ENCODE data around the gene GRP.
"Not testable (repeated sequence)": the region's sequence is repeated elsewhere in the genome, so short reads cannot be mapped to it uniquely, and the experiment has no call there.

GRP gene

DNA sequence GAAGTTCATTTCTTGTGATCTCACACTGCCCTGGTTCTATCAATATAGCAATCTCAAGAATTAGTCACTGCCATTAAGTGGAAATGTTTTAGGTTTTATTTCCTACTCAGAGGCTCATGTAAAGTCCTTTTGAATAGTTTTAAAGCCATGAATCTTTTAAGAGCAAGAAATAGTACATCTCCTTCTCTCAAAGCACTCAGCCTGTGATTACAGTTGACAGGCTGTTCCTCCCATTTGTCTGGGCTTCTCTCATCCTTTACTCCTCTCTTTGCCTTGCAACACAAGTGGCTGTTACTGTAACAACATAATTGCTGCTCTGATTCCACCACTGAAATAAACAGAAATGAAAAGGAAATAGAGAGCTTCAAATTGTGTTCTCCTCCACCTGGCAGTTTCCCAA is 18.4 kb downstream of the GRP start:
- Mint-ChIP-seq H3K27ac (no peak overlapping the region), H3K36me3 (peaks cover 2% of the 10 kb centered on the region), H3K9me3 (peaks cover 8% of the 10 kb centered on the region), H3K4me3 (no peak overlapping the region), H3K27me3 (peaks cover 13% of the 10 kb centered on the region), H3K4me1 (no peaks in the 10 kb centered on the region)
- ATAC-seq (ENCODE audit: low read depth) (no peak), DNase-seq (ENCODE audit: low spot score in 2 of 2) (no peak)

DNA sequence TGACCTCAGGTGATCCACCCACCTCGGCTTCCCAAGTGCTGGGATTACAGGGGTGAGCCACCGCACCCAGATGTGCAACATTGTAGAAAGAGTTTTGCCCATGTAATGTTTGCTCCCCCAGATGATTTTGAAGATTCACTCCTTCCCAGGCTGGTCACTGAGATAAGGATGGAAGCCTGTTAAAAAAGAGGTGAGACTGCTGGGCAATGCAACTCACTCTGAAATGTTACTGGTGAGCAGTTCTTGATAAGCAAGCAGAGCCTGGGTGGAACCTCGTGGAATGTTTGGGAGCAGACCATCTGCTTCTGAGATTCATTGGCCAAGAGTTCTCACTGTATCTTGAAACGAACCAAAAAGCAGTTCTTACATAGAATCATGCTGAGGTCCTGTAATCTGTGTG is 19.7 kb downstream of the GRP start:
- no peak for DNase-seq (ENCODE audit: low spot score in 2 of 2)

DNA sequence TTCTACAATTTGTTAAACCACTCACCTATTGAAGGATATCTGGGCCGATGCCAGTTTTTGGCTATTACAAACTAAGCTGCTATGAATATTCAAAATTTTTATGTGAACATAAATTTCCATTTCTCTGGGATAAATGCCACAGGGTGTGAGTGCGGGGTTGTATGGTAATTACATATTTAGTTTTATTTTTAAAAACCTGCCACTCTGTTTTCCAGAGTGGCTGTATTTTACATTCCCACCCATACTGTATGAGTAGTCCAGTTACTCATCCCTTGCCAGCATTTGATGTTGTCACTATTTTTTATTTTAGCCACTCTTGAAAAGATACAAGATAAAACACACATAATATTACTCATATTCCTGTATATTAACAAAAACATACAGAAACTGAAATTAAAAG is 22.9 kb downstream of the GRP start:
- Mint-ChIP-seq H3K27ac (no peak overlapping the region), H3K27me3 (peaks cover 21% of the 10 kb centered on the region), H3K9me3 (peaks cover 6% of the 10 kb centered on the region), H3K4me3 (no peak overlapping the region), H3K4me1 (no peaks in the 10 kb centered on the region), H3K36me3 (no peaks in the 10 kb centered on the region)
- ATAC-seq (ENCODE audit: low read depth) (no peak), DNase-seq (ENCODE audit: low spot score in 2 of 2) (no peak)

More for the DNA sequence above, 19.7 kb downstream of the GRP start:
- Mint-ChIP-seq H3K4me3 (no peak overlapping the region), H3K9me3 (peaks cover 8% of the 10 kb centered on the region), H3K27me3 (peaks cover 15% of the 10 kb centered on the region), H3K27ac (no peak overlapping the region), H3K36me3 (peaks cover 2% of the 10 kb centered on the region), H3K4me1 (no peaks in the 10 kb centered on the region)
- no peak for ATAC-seq (ENCODE audit: low read depth)

DNA sequence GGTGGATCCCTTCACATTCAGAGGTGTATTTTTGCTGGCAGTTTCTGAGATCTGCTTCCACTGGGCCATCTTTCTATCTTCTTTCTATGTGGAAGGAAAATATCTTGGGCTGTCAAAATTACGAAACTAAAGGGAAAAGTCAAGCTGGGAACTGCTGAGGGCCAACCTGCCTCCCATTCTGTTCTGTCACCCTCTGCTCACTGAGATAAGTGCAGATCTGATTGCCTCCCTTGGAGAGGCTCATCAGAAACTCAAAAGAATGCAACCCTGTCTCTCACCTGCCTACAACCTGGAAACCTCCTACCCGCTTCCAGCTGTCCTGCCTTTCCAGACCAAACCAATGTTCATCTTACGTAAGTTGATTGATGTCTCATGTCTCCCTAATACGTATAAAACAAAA is 26.8 kb downstream of the GRP start:
- Mint-ChIP-seq H3K27ac (no peak overlapping the region), H3K9me3 (peaks cover 1% of the 10 kb centered on the region), H3K27me3 (peaks cover 18% of the 10 kb centered on the region), H3K4me3 (no peak overlapping the region), H3K36me3 (no peaks in the 10 kb centered on the region), H3K4me1 (no peaks in the 10 kb centered on the region)
- DNase-seq (ENCODE audit: low spot score in 2 of 2) (no peak), ATAC-seq (ENCODE audit: low read depth) (no peak)

DNA sequence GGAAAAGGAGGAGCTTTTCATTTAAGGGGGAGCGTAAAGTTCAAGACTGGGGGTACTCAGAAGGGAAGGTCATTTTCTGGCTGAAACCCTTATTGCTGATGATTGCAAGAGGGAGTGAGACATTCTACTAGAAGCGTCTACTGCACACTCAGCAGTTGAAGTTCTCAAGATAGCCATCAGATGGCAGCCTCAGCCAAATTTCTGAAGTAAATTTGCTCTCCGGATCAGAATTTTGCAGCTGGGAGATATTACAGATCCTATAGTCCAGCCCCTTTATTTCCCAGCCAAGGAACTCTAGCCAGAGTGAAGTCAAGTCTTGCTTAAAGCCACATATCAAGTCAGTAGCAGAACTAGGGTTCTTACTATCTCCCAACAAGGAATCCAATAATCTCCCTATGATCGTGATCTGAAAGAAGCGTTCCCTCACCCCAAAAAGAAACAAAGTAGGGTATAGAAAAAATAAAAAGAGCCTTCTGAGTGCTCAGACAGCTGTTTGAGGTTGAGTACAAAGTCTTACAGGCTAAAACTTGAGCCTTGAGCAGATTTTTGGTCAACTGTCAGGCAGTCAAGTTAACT is 29.3 kb downstream of the GRP start:
- no peak for ATAC-seq (ENCODE audit: low read depth)
- no peak overlapping the region for H3K27ac Mint-ChIP-seq
- H3K4me3 Mint-ChIP-seq: no peak overlapping the region
- peaks cover 20% of the 10 kb centered on the region for H3K27me3 Mint-ChIP-seq
- no peaks in the 10 kb centered on the region for H3K9me3 Mint-ChIP-seq
- DNase-seq (ENCODE audit: low spot score in 2 of 2): no peak
- H3K36me3 Mint-ChIP-seq: no peaks in the 10 kb centered on the region
- H3K4me1 Mint-ChIP-seq: no peaks in the 10 kb centered on the region

DNA sequence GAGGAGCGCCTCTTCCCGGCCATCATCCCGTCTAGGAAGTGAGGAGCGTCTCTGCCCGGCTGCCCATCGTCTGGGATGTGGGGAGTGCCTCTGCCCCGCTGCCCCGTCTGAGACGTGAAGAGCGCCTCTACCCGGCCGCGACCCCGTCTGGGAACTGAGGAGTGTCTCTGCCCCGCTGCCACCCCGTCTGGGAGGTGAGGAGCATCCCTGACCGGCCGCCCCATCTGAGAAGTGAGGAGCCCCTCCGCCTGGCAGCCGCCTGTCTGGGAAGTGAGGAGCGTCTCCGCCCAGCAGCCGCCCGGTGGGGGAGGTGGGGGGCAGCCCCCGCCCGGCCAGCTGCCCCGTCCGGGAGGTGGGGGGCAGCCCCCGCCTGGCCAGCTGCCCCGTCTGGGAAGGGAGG is 35.5 kb downstream of the GRP start:
- not testable (repeated sequence) for H3K4me1 Mint-ChIP-seq; H3K4me3 Mint-ChIP-seq; DNase-seq (ENCODE audit: low spot score in 2 of 2); H3K36me3 Mint-ChIP-seq; H3K27ac Mint-ChIP-seq; H3K9me3 Mint-ChIP-seq; ATAC-seq (ENCODE audit: low read depth)
- H3K27me3 Mint-ChIP-seq: peaks cover 14% of the 10 kb centered on the region

DNA sequence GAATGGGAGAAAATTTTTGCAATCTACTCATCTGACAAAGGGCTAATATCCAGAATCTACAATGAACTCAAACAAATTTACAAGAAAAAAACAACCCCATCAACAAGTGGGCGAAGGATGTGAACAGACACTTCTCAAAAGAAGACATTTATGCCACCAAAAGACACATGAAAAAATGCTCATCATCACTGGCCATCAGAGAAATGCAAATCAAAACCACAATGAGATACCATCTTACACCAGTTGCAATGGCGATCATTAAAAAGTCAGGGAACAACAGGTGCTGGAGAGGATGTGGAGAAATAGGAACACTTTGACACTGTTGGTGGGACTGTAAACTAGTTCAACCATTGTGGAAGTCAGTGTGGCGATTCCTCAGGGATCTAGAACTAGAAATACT is 41.9 kb downstream of the GRP start:
- peaks cover 33% of the 10 kb centered on the region for H3K27me3 Mint-ChIP-seq
- not testable (repeated sequence) for H3K4me3 Mint-ChIP-seq; DNase-seq (ENCODE audit: low spot score in 2 of 2); H3K27ac Mint-ChIP-seq; H3K9me3 Mint-ChIP-seq; ATAC-seq (ENCODE audit: low read depth); H3K4me1 Mint-ChIP-seq; H3K36me3 Mint-ChIP-seq

DNA sequence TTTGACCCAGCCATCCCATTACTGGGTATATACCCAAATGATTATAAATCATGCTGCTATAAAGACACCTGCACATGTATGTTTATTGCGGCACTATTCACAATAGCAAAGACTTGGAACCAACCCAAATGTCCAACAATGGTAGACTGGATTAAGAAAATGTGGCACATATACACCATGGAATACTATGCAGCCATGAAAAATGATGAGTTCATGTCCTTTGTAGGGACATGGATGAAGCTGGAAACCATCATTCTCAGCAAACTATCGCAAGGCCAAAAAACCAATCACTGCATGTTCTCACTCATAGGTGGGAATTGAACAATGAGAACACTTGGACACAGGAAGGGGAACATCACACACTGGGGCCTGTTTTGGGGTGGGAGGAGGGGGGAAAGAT is 42.3 kb downstream of the GRP start:
- H3K27me3 Mint-ChIP-seq: peaks cover 34% of the 10 kb centered on the region

DNA sequence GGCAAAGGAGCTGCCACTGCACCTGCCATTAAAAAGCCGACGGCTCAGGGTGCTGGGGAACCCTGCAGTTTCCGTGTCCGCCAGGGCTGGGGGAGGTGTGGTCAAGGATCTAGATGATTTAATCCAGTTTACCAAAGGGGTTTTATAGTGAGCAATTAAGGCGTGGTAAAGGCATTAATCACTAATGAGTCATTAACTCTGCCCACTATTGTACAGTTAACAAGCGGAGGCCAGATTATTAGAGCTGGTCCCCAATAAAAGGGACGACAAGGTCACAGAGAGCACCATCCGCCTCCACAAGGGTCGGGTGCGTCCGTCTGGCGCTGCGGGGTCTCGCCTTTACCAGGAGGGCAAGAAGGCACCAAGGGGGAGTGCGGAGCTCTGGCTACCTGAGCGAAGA is 43.7 kb downstream of the GRP start:
- DNase-seq (ENCODE audit: low spot score in 2 of 2) (no peak), ATAC-seq (ENCODE audit: low read depth) (no peak)
- H3K4me3 Mint-ChIP-seq: no peak overlapping the region
- no peaks in the 10 kb centered on the region for H3K36me3 Mint-ChIP-seq
- H3K27me3 Mint-ChIP-seq: peaks cover 38% of the 10 kb centered on the region
- H3K27ac Mint-ChIP-seq: no peak overlapping the region
- H3K4me1 Mint-ChIP-seq: peaks cover 4% of the 10 kb centered on the region
- peaks cover 2% of the 10 kb centered on the region for H3K9me3 Mint-ChIP-seq

More for the DNA sequence above, 42.3 kb downstream of the GRP start:
- not testable (repeated sequence) for H3K4me1 Mint-ChIP-seq; H3K4me3 Mint-ChIP-seq; DNase-seq (ENCODE audit: low spot score in 2 of 2); H3K9me3 Mint-ChIP-seq; ATAC-seq (ENCODE audit: low read depth); H3K36me3 Mint-ChIP-seq; H3K27ac Mint-ChIP-seq

DNA sequence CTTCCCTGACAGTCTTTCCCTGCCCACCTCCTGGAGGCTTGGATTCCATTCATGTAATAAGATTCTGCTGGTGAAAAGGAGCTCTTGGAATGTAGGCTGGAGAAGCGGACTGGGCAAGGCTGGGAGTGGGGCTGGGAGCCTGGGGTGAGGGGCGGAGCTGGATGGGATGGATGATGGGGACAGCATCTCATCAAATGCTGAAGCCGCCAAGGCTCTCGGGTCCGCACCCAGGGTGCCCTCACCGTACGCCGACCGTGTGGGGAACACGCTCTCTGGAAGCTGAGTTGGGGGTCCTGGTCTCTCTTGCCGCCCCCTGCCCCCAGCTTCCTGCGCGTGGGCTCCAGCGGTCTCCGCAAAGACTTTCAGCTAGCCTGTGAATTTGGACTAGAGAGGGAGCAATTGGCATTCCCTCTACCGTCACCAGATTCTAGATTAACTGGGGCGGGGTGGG is 44.2 kb downstream of the GRP start:
- H3K4me1 Mint-ChIP-seq: peaks cover 4% of the 10 kb centered on the region
- H3K27me3 Mint-ChIP-seq: peaks cover 36% of the 10 kb centered on the region
- H3K9me3 Mint-ChIP-seq: peaks cover 2% of the 10 kb centered on the region
- ATAC-seq (ENCODE audit: low read depth) (no peak), DNase-seq (ENCODE audit: low spot score in 2 of 2) (no peak)
- H3K4me3 Mint-ChIP-seq: no peak overlapping the region
- no peak overlapping the region for H3K27ac Mint-ChIP-seq
- H3K36me3 Mint-ChIP-seq: no peaks in the 10 kb centered on the region

DNA sequence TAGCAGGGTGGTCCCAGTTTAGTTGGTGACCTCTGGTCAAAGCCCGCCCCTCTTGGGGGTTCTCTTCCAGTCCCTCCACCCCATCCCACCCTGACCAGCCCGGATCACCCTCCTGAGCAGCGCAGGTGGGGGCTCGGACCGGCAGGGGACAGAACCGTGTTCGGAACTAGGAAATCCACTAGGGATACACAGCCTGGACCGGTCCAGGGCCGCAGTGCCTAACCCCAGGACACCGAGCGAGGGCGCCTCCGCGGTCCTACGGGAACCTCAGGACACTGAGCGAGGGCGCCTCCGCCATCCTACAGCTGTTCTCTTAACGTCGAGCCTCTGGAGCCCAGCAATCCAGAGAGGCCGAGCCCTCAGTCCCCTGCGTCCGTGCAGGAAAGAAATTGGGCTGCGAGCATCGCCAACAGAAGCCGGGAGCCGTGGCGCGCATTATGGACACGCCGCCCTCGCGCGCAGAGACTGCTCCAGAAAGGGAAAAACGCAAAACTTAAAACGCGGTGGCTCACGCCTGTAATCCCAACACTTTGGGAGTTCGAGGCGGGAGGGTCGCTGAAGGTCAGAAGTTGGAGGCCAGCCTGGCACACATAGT is 44.8 kb downstream of the GRP start:
- Mint-ChIP-seq H3K27me3 (peaks cover 36% of the 10 kb centered on the region), H3K27ac (no peak overlapping the region), H3K9me3 (peaks cover 2% of the 10 kb centered on the region), H3K36me3 (peaks cover 2% of the 10 kb centered on the region), H3K4me1 (peaks cover 7% of the 10 kb centered on the region), H3K4me3 (peak overlapping the region; percentile 61)
- no peak for DNase-seq (ENCODE audit: low spot score in 2 of 2)
- no peak for ATAC-seq (ENCODE audit: low read depth)

DNA sequence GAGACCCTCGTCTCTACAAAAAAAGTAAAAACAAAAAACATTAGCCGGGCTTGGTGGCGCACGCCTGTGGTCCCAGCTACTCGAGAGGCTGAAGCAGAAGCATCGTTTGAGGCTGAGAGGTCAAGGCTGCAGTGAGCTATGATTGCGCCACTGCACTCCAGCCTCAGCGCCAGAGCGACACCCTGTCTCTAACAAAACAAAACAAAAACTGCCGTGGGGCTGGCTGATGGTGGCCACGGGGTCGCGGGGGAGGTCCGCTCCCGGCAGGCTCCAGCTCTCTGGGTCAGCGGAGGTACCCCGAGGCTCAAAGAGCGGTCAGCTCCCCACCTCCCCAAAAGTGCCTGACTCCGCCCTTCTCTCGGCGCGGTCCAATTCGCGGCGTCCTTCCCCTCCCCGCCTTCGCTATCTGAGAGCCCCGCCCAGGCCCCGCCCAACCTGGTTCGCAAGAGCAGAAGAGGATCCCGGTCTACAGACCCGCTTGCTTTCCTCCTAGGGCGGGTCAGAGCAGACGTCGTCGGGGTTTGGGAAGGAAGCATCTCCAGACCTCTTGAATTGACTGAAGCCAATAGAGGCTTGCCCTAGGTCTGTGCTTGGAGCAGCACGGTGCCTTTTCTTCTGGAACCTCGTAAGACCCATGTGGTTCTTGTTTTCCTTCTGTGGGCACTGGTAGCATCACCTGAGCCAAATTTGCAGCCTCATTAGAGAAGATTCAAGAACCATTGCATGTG is 45.5 kb downstream of the GRP start:
- DNase-seq (ENCODE audit: low spot score in 2 of 2) (no peak), ATAC-seq (ENCODE audit: low read depth) (peak; percentile 59)
- Mint-ChIP-seq H3K27me3 (peaks cover 37% of the 10 kb centered on the region), H3K9me3 (peaks cover 2% of the 10 kb centered on the region), H3K27ac (no peak overlapping the region), H3K4me1 (peaks cover 8% of the 10 kb centered on the region), H3K4me3 (peak overlapping the region; percentile 61), H3K36me3 (peaks cover 2% of the 10 kb centered on the region)

DNA sequence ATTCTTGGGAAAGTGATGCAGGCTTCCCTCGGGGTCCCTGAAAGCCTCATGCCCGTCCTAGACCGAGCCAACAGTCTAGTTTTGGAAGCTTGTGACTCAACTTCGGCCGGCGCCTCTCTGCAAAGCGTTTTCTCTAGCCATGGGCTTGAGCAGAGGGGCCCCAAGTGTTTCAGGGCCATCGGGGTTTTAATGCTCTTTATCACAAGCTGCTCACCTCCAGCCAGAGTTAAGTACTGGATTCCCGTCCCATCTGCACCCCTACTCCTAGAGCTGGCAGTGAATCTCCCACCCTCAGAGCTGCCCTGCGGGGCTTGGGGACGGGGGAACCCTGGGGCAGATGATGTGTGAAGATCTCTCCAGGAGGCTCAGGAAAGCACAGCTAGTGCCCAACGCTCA is 46.0 kb downstream of the GRP start:
- Mint-ChIP-seq H3K36me3 (peaks cover 2% of the 10 kb centered on the region), H3K9me3 (peaks cover 2% of the 10 kb centered on the region), H3K4me1 (peaks cover 11% of the 10 kb centered on the region), H3K4me3 (peak overlapping the region; percentile 52), H3K27ac (no peak overlapping the region), H3K27me3 (peaks cover 40% of the 10 kb centered on the region)
- DNase-seq (ENCODE audit: low spot score in 2 of 2) (no peak), ATAC-seq (ENCODE audit: low read depth) (no peak)

DNA sequence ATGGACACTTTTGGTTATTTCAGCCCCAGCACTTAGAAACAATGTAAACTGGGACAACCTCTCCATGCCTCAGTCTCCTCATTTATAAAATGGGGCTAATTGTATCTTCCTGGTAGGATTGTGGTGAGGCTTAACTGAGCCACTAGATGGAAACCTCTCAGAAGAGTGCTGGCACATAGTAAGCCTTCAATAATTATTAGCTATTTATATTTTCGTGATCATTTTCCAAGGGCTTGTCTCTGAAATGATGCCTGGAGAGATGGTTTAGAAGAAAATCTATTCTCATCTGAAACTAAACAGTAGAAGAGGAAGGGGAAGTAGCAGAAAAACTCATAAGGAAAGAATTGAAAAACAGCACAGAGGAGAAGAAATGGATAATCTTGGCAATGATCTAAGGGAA is 46.5 kb downstream of the GRP start:
- Mint-ChIP-seq H3K27me3 (peaks cover 42% of the 10 kb centered on the region), H3K36me3 (peaks cover 2% of the 10 kb centered on the region), H3K4me3 (no peak overlapping the region), H3K4me1 (peaks cover 11% of the 10 kb centered on the region), H3K9me3 (peaks cover 2% of the 10 kb centered on the region), H3K27ac (no peak overlapping the region)
- DNase-seq (ENCODE audit: low spot score in 2 of 2) (no peak), ATAC-seq (ENCODE audit: low read depth) (no peak)
